Activated CD4-positive, CD25-positive, alpha-beta regulatory T cell (primary cell): ENCODE data around the gene RPN1.

Experiments used
- DNase-seq, 4 experiments: peaks; one replicate each; lab custom pipeline; 2025; lab: John Stamatoyannopoulos, UW

RPN1 gene

GRCh38 chr3:128648940-128649663 lies 1.5 kb downstream of the RPN1 start:
- DNase-seq: no peak

GRCh38 chr3:128648402-128648801 lies 2.2 kb downstream of the RPN1 start:
- no peak for DNase-seq

DNA sequence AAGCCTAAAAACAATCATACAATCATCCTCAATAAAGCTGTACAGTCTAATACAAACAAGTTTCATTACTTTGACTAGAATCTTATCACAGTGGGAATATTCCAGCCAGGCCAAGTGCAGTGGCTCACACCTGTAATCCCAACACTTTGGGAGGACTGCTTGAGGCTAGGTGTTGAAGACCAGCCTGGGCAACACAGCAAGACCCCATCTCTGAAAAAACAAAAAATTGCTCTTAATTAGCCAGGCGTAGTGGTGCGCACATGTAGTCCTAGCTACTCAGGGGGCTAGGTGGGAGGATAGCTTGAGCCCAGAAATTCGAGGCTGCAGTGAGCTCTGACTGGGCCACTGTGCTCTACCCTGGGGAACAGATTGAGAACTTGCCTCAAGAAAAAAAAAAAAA lies 3.3 kb downstream of the RPN1 start:
- no peak for DNase-seq

- DNase-seq: no peak
These were observed 16.5 kb downstream of the RPN1 start for GRCh38 chr3:128634075-128634611.

DNA sequence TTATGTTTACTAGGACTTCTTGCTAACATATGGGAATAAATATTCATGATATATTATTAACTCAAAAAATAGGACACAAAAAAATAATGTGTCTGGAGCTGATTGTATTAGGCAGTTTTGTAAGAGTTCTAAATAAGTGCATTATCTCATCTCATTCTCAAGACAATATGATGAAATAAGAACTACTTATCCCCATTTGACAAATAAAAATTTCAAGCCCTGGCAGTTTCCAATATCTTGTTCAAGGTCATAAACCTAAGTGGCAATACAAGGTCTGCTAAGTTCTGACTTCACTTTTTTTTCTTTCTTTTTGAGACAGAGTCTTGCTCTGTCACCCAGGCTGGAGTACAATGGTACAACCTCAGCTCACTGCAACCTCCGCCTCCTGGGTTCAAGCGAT lies 18.3 kb downstream of the RPN1 start:
- no peak for DNase-seq

DNA sequence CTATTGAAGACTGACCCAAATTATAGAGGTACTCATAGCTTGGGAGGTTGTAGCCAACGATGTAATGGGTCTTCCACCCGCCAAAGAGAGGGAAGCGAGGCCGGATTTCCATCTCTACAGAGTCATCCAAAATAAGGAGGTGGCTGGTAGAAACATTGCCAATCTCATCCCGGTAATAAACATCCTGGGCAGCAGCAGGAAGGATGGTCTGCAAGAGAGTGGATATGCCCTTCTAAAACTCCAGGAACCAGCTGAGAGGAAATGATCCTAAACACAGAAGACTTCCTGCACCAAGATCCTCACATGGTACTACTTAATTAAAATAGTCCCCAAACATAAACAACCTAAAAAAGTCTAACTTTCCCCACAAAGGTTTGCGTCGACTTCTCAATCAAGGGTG lies 20.7 kb downstream of the RPN1 start:
- no peak for DNase-seq

DNA sequence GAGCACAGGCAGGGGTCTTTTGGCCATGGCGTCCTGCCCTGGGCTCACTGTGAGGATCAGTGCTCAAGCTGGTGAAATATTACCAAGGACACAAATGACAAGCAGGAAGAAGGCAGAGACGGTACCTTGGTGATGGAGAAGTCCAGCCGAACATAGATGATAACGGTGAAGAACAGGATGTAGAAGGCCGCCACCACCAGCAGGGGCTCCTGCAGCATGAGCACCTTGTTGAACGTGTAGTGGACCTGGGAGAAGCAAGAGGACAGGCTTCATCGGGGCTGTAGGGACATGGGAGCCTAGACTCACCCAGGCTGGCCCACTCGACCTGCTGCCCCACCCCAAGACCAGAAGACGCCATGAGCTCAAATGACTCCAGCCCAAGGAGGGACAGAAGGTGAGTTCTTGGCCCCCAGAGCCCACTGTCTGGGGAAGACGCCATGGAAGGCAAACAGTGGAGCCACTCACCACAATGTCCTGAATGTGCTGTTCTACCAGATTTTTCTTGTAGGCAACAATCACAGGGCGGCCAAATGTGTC lies 25.1 kb downstream of the RPN1 start:
- no peak for DNase-seq

DNA sequence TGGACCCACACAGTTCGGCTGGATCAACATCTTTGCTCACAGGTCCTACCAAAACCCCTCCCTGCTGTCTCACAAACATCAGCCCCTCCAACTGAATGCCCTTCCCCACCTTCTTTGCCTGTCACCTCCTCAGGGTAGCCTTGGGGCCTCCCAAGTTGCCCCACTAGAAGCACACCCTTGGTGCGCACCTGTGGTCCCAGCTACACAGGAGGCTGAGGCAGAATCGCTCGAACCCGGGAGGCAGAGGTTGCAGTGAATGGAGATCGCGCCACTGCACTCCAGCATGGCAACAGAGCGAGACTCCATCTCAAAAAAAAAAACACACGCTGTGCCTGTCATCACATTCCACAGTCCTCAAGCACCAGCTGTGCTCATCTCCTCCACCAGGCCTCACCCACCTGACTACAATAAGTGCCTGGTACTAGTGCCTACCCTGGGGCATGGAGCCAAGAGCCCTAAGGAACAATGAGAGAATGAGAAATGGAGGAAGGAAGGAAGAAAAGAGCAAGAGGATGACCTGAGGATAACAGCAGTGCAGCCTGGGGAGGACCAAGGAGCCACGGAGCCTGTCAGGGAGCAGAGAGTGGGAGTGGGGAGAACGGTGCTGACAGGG lies 26.0 kb downstream of the RPN1 start:
- no peak for DNase-seq

GRCh38 chr3:128623762-128624176 lies 26.8 kb downstream of the RPN1 start:
- DNase-seq: no peak

GRCh38 chr3:128621931-128622330 lies 28.7 kb downstream of the RPN1 start:
- no peak for DNase-seq

GRCh38 chr3:128621234-128621633 lies 29.4 kb downstream of the RPN1 start:
- no peak for DNase-seq

- no peak for DNase-seq
These were observed 30.3 kb downstream of the RPN1 start for GRCh38 chr3:128620268-128620691.

GRCh38 chr3:128619146-128619890 lies 31.3 kb downstream of the RPN1 start:
- no peak for DNase-seq

- no peak for DNase-seq
These were observed 32.3 kb downstream of the RPN1 start for GRCh38 chr3:128618398-128618726.

GRCh38 chr3:128617557-128618397 lies 32.8 kb downstream of the RPN1 start:
- peak; percentile 96 to 98 (median 98) for DNase-seq

- DNase-seq: no peak
These were observed 33.4 kb downstream of the RPN1 start for GRCh38 chr3:128617270-128617556.

- DNase-seq: no peak
These were observed 33.9 kb downstream of the RPN1 start for GRCh38 chr3:128616516-128617269.

GRCh38 chr3:128614076-128614475 lies 36.5 kb downstream of the RPN1 start:
- DNase-seq: no peak

DNA sequence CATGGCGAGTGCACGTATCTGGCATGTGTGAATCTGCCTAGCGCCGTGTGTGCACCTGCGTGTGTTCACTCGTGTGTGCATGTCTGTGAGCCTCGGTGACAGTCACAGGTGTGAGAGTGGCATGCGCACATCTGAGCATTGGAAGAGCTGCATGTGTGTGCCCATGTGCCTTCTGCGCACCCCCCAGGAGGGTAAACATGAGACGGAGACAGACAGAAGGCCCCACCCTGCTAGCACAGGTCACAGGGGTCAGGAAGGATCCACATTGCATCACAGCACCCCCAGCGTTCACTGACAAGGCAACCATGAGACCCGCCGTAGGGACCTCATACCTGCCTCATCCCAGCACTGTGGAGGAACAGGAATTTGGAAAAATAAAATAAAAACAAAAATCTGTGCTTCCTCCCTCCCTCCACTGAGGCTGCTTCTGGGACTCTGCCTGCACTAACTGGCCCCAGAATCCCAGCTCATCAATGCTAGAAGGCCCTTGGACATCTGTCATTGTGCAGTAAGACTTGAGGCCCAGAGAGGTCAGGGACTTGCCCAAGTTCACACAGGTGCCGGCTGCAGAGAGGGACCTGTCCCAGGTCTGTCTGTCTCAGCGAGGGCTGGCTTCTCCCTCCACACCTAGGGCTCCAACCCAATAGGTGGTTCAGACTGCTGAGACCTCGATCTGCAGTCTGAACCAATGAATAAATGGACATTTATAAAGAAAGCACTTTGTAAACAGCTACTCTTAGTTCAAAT lies 37.4 kb downstream of the RPN1 start:
- no peak for DNase-seq

GRCh38 chr3:128610451-128611070 lies 40.1 kb downstream of the RPN1 start:
- no peak for DNase-seq
